GM12865 (cell line): ENCODE results near the gene KIAA1328.

Experiments
- DNase-seq: peaks from one replicate; pipeline ENCODE4 v3.0.0; 2010; ENCODE audit warnings: low read depth
- H3K4me3 ChIP-seq: 2 replicates; pipeline ENCODE4 v1.5.1; 2011; ENCODE audit warnings: mild to moderate bottlenecking, low read depth, low read length, control low read depth
- CTCF ChIP-seq: IDR thresholded peaks from 2 replicates; pipeline ENCODE4 v1.5.1; 2011; ENCODE audit warnings: low read length, control low read depth, low read depth, inconsistent platforms; ENCODE audit not compliant: insufficient read depth; ENCODE audit errors: missing control alignments

The KIAA1328 gene

GRCh38 chr18:37272841-37273240, 443.9 kb downstream of the KIAA1328 start:
- H3K4me3 ChIP-seq = no peak overlapping the region
- DNase-seq = no peak
- TF ChIP-seq CTCF = no peak

- TF ChIP-seq CTCF = no peak
- no peak overlapping the region for H3K4me3 ChIP-seq
- no peak for DNase-seq
Measured at GRCh38 chr18:37274309-37275236, 445.6 kb downstream of the KIAA1328 start.

- H3K4me3 ChIP-seq = no peak overlapping the region
- no peak for DNase-seq
- TF ChIP-seq CTCF = no peak
Measured at GRCh38 chr18:37275237-37275741, 446.4 kb downstream of the KIAA1328 start.

GRCh38 chr18:37276111-37276890, 447.4 kb downstream of the KIAA1328 start:
- DNase-seq = no peak
- H3K4me3 ChIP-seq = no peak overlapping the region
- no peak for TF ChIP-seq CTCF

GRCh38 chr18:37277804-37278203, 448.9 kb downstream of the KIAA1328 start:
- no peak for TF ChIP-seq CTCF
- DNase-seq = no peak
- no peak overlapping the region for H3K4me3 ChIP-seq
